Measurements from ENCODE around the gene REXO1. TPM values are rescaled to one million over a fixed set of nuclear protein-coding genes. Genes with fewer than 3 reads are reported as not detected.

REXO1 gene
- total RNA-seq, 1 experiment from 2014 or later = 56.8 TPM

GRCh38 chr19:1769645-1769985 is 78.7 kb downstream of the REXO1 start:
- DNase-seq = no peak
- TF ChIP-seq, protein P1, sequence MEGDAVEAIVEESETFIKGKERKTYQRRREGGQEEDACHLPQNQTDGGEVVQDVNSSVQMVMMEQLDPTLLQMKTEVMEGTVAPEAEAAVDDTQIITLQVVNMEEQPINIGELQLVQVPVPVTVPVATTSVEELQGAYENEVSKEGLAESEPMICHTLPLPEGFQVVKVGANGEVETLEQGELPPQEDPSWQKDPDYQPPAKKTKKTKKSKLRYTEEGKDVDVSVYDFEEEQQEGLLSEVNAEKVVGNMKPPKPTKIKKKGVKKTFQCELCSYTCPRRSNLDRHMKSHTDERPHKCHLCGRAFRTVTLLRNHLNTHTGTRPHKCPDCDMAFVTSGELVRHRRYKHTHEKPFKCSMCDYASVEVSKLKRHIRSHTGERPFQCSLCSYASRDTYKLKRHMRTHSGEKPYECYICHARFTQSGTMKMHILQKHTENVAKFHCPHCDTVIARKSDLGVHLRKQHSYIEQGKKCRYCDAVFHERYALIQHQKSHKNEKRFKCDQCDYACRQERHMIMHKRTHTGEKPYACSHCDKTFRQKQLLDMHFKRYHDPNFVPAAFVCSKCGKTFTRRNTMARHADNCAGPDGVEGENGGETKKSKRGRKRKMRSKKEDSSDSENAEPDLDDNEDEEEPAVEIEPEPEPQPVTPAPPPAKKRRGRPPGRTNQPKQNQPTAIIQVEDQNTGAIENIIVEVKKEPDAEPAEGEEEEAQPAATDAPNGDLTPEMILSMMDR (conservative IDR thresholded peaks at IDR 0.05) = no peak
- H2AFZ ChIP-seq (ENCODE audit: low read length) = no peak overlapping the region
- no peak overlapping the region for H2BK120ac ChIP-seq (ENCODE audit: low read depth, low read length, poor library complexity, severe bottlenecking)
- Mint-ChIP-seq H3K27ac (no peak overlapping the region), H3K36me3 (ENCODE audit: insufficient read depth in 1 of 3, low read depth in 3 of 3) (peaks cover 0 to 7% (median 0%) of the 10 kb centered on the region in 3 experiments; a peak in 3 of 7 replicates), H3K4me3 (no peak overlapping the region), H3K9me3 (peaks cover 24 to 33% of the 10 kb centered on the region in 2 experiments), H3K4me1 (peaks cover 0 to 25% of the 10 kb centered on the region in 2 experiments; a peak in 3 of 4 replicates), H3K27me3 (ENCODE audit: low read depth) (peaks cover 98% of the 10 kb centered on the region)
- H3K4ac ChIP-seq (ENCODE audit: low read depth, low read length) = no peak overlapping the region
- no peak overlapping the region for H3K14ac ChIP-seq (ENCODE audit: insufficient read depth, low read length)
- no peak overlapping the region for H3T11ph ChIP-seq (ENCODE audit: low read length)
- H3K56ac ChIP-seq (ENCODE audit: insufficient read length, low read depth, low read length) = no peak overlapping the region
- H3K4me2 ChIP-seq (ENCODE audit: insufficient read depth, insufficient read length, low read length) = no peak overlapping the region
- H3K79me1 ChIP-seq (ENCODE audit: insufficient read depth, low read depth, low read length, poor library complexity, severe bottlenecking) = no peaks in the 10 kb centered on the region
- H2BK12ac ChIP-seq (ENCODE audit: insufficient read length, low read depth, low read length) = no peak overlapping the region
- no peak overlapping the region for H2BK15ac ChIP-seq (ENCODE audit: low read depth, low read length)
- no peak overlapping the region for H3K23ac ChIP-seq (ENCODE audit: insufficient read length, low read depth, low read length)
- H2BK5ac ChIP-seq (ENCODE audit: insufficient read length, low read length) = no peak overlapping the region
- H3K4me1 ChIP-seq (ENCODE audit: insufficient read depth, low read length) = 0 out of 2 replicates have a peak, but pooled peaks cover 4% of the 10 kb centered on the region
- H3K23me2 ChIP-seq (ENCODE audit: insufficient read length, low read depth, low read length, poor library complexity, severe bottlenecking) = no peaks in the 10 kb centered on the region
- H3K9ac ChIP-seq (ENCODE audit: extremely low read depth, insufficient read length, low read length) = no peak overlapping the region
- no CpG with 5 or more reads among the region's 12 CpGs for WGBS (ENCODE audit: extremely low coverage, insufficient read length, low lambda C conversion rate)
- H3K18ac ChIP-seq (ENCODE audit: insufficient read length, low read depth, low read length) = no peak overlapping the region
- no peak overlapping the region for H4K8ac ChIP-seq (replicated peaks; ENCODE audit: insufficient read length, low read depth, low read length)
- peaks cover 10% of the 10 kb centered on the region for H3K9me3 ChIP-seq (ENCODE audit: control insufficient read depth, low read depth, low read length)
- H3K27ac ChIP-seq (ENCODE audit: insufficient read length, low read depth, low read length) = no peak overlapping the region
- H2AK5ac ChIP-seq (ENCODE audit: insufficient read length, low read length) = no peak overlapping the region
- H4K20me1 ChIP-seq (ENCODE audit: control insufficient read depth, insufficient read depth, insufficient read length) = peaks cover 2% of the 10 kb centered on the region
- no peak overlapping the region for H4K5ac ChIP-seq (ENCODE audit: insufficient read length, low read depth, low read length)
- H4K91ac ChIP-seq (ENCODE audit: insufficient read length, low read depth, low read length) = no peak overlapping the region
- H2BK20ac ChIP-seq (ENCODE audit: low read depth, low read length, poor library complexity, severe bottlenecking) = no peak overlapping the region
- H3K79me2 ChIP-seq (ENCODE audit: insufficient read depth, low read length) = no peaks in the 10 kb centered on the region
- peaks cover 43% of the 10 kb centered on the region for H3K27me3 ChIP-seq (ENCODE audit: insufficient read depth, low read length)
